ENCODE measurements around the gene RAB7B.

The RAB7B gene

GRCh38 chr1:206022766-206023165 lies 19.6 kb upstream of the RAB7B start:
- TF ChIP-seq REST (IDR thresholded peaks at IDR 0.05; ENCODE audit: insufficient read depth in 1 of 2, low read depth in 2 of 2, low read length in 2 of 2) (no peak), FOXP2 (optimal IDR thresholded peaks at IDR 0.05; ENCODE audit: borderline replicate concordance, extremely low read depth, extremely low read length, insufficient read depth) (no peak), POLR2AphosphoS5 (IDR thresholded peaks at IDR 0.05; ENCODE audit: low read depth, low read length) (no peak), TAF1 (IDR thresholded peaks at IDR 0.05; ENCODE audit: borderline replicate concordance, insufficient read depth, low read length) (no peak), SIN3A (IDR thresholded peaks at IDR 0.05; ENCODE audit: borderline replicate concordance, insufficient read depth, low read length) (no peak)

- TF ChIP-seq REST (IDR thresholded peaks at IDR 0.05; ENCODE audit: insufficient read depth in 1 of 2, low read depth in 2 of 2, low read length in 2 of 2) (no peak), FOXP2 (optimal IDR thresholded peaks at IDR 0.05; ENCODE audit: borderline replicate concordance, extremely low read depth, extremely low read length, insufficient read depth) (no peak), POLR2AphosphoS5 (IDR thresholded peaks at IDR 0.05; ENCODE audit: low read depth, low read length) (no peak), TAF1 (IDR thresholded peaks at IDR 0.05; ENCODE audit: borderline replicate concordance, insufficient read depth, low read length) (no peak), SIN3A (IDR thresholded peaks at IDR 0.05; ENCODE audit: borderline replicate concordance, insufficient read depth, low read length) (no peak)
These were observed 18.6 kb upstream of the RAB7B start for GRCh38 chr1:206021626-206022365.

- TF ChIP-seq SIN3A (IDR thresholded peaks at IDR 0.05; ENCODE audit: borderline replicate concordance, insufficient read depth, low read length) (no peak), TAF1 (IDR thresholded peaks at IDR 0.05; ENCODE audit: borderline replicate concordance, insufficient read depth, low read length) (no peak), POLR2AphosphoS5 (IDR thresholded peaks at IDR 0.05; ENCODE audit: low read depth, low read length) (no peak), REST (IDR thresholded peaks at IDR 0.05; ENCODE audit: insufficient read depth in 1 of 2, low read depth in 2 of 2, low read length in 2 of 2) (no peak), FOXP2 (optimal IDR thresholded peaks at IDR 0.05; ENCODE audit: borderline replicate concordance, extremely low read depth, extremely low read length, insufficient read depth) (no peak)
These were observed 17.9 kb upstream of the RAB7B start for GRCh38 chr1:206021008-206021625.

GRCh38 chr1:206020393-206021007 lies 17.3 kb upstream of the RAB7B start:
- TF ChIP-seq TAF1 (IDR thresholded peaks at IDR 0.05; ENCODE audit: borderline replicate concordance, insufficient read depth, low read length) (no peak), REST (IDR thresholded peaks at IDR 0.05; ENCODE audit: insufficient read depth in 1 of 2, low read depth in 2 of 2, low read length in 2 of 2) (no peak), FOXP2 (optimal IDR thresholded peaks at IDR 0.05; ENCODE audit: borderline replicate concordance, extremely low read depth, extremely low read length, insufficient read depth) (no peak), SIN3A (IDR thresholded peaks at IDR 0.05; ENCODE audit: borderline replicate concordance, insufficient read depth, low read length) (no peak), POLR2AphosphoS5 (IDR thresholded peaks at IDR 0.05; ENCODE audit: low read depth, low read length) (no peak)
